GM21528 (cell line): Measurements from ENCODE around the gene INTS1.

Experiments
- ATAC-seq: cut with Tn5 transposase; IDR thresholded peaks from one replicate; pipeline ENCODE4 v1.9.1; 2021; ENCODE audit warnings: mild to moderate bottlenecking, moderate library complexity; ENCODE audit not compliant: unreplicated experiment, low FRiP score

INTS1 gene

DNA sequence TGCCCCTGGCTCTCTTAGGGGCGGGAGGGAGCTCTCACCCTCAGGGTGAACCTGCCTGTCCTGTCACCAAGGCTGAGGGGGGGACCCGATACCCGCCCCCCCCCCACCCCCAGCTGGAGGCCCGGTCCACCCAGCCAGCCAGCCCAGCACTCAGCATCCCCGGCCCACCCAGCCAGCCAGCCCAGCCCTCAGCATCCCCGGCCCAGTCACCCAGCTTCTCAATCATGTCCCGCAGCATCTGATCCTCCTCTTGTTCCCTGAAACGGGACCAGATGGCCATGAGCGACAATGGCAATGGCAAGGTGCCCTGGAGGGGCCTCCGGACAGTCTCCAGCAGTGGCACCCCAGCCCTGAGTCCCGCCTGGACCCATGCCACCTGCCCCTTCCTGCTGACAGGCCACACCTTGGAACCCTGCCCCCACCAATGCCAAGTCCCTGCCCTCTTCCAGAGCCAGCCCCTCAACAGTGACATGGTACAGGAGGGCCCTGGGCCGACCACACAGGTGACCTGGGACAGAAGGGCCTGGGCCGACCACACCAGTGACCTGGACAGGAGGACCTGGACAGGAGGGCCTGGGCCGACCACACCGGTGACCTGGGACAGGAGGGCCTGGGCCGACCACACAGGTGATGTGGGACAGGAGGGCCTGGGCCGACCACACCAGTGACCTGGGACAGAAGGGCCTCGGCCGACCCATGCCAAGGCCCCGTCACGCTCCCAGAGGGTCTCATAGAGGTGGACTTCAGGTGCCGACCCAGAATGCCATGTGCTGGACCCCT lies 69.1 kb downstream of the INTS1 start:
- no peak for ATAC-seq

DNA sequence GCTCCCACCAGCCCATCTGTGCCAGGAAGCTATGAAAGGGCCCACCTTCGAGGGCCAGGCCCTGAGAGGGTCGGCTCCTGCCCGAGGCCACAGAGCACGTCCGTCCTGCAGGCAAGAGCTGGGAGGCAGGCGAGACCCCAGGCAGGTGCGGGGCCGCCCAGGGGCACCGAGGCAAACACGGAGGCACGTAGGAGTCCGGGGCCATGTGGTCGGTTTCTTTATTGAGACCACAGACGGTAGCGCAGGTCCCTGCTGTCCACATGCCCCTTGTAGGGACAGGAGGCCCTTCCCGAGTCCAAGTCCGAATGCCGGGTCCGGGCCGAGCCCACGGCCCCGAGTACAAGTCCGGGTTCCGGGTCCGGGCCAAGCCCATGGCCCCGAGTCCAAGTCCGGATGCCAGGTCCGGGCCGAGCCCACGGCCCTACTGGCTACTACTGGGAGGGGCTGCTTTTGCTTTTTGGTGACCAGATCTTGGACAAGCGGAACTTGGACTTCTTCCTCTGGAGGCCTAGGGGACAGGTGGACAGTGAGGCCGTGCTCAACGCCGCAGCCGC lies 69.9 kb downstream of the INTS1 start:
- no peak for ATAC-seq

- no peak for ATAC-seq
These were observed 70.9 kb downstream of the INTS1 start for GRCh38 chr7:1433128-1433920.

GRCh38 chr7:1432411-1433082 lies 71.6 kb downstream of the INTS1 start:
- ATAC-seq, result no peak

- ATAC-seq, result no peak
These were observed 72.4 kb downstream of the INTS1 start for GRCh38 chr7:1431634-1432380.

- no peak for ATAC-seq
These were observed 73.0 kb downstream of the INTS1 start for GRCh38 chr7:1431226-1431625.

- no peak for ATAC-seq
These were observed 73.9 kb downstream of the INTS1 start for GRCh38 chr7:1430056-1430845.

GRCh38 chr7:1428941-1429501 lies 75.2 kb downstream of the INTS1 start:
- ATAC-seq, result no peak

DNA sequence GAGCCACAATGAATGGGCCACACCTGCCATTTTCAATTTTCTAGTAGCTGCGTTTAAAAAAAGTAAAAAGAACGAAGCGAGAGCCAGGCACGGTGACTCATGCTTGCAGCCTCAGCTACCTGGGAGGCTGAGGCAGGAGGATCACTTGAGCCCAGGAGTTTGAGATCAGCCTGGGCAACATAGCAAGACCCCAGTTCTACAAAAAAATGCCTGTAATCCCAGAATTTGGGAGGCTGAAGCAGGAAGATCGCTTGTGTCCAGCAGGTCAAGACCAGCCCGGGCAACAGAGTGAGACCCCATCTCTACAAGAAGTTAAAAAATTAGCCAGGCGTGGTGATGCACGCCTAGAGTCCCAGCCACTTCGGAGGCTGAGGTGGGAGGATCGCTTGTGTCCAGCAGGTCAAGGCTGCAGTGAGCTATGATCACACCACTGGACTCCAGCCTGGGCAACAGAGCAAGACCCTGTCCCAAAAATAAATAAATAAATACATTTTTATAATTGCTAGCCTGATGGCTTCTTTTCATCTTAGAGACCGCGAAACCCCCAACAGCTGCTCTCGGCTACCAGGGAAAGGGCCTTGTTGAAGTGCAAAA lies 77.0 kb downstream of the INTS1 start:
- no peak for ATAC-seq

DNA sequence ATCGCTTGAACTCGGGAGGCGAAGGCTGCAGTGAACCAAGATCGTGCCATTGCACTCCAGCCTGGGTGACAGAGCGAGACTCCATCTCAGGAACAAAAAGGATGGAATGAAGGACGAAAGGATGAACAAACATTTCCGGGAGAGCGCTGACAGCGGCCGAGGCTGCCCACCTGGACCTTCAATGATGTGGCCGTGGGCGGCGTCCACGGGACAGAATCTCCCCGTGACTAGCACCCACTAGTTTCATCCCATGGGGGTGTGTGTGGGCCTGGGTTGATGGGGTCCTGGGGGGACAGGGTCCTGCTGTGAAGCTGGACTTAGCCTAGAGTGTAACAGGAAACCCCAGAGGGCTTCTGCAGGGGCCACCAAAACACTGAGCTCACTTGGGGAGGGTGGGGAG lies 77.7 kb downstream of the INTS1 start:
- ATAC-seq, result no peak

- ATAC-seq, result no peak
These were observed 78.7 kb downstream of the INTS1 start for GRCh38 chr7:1425292-1426136.

DNA sequence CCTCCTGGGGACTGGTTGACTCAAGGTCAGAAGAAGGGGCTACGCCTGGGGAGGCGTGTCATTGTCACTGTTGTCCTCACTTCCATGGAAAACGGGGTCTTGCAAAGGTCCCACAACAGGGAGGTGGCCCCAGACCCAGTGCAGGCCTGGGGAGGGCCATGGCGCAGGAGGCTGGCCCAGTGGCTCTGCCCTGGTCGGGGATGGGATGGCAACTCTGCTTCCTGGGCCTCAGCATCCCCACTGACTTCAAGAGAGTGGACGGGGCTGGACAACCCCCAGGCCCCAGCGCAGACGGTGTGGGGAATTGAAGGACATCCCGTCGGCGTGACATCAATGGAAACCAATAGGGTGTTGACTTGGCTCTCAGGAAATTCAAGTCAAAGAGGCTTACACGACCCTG lies 80.1 kb downstream of the INTS1 start:
- ATAC-seq, result no peak

- ATAC-seq, result no peak
These were observed 80.9 kb downstream of the INTS1 start for GRCh38 chr7:1423264-1423811.

GRCh38 chr7:1422512-1423263 lies 81.5 kb downstream of the INTS1 start:
- no peak for ATAC-seq

GRCh38 chr7:1421946-1422345 lies 82.2 kb downstream of the INTS1 start:
- ATAC-seq, result no peak

GRCh38 chr7:1421020-1421790 lies 83.0 kb downstream of the INTS1 start:
- no peak for ATAC-seq
